Lung microvascular endothelial cell (primary cell): ENCODE results near the gene CREG1. TPM values are rescaled to one million over a fixed set of nuclear protein-coding genes. Genes with fewer than 3 reads are reported as not detected.
"Not testable (repeated sequence)": the region's sequence is repeated elsewhere in the genome, so short reads cannot be mapped to it uniquely, and the experiment has no call there.

Source experiments
- DNase-seq, 2 donors: peaks; one replicate each; pipeline versions ENCODE4 v3.0.0 to v3.0.0-alpha.2; 2010; ENCODE audit warnings: low read depth in 2 of 2
- total RNA-seq: library from RNA; depleted of rRNA; stranded (reverse); fragments of >200 nt; gene quantifications from 2 replicates; pipeline ENCODE4 v1.2.1, GENCODE V29; 2014

The CREG1 gene
- 28.8 and 76.8 TPM in 2 replicates for total RNA-seq

DNA sequence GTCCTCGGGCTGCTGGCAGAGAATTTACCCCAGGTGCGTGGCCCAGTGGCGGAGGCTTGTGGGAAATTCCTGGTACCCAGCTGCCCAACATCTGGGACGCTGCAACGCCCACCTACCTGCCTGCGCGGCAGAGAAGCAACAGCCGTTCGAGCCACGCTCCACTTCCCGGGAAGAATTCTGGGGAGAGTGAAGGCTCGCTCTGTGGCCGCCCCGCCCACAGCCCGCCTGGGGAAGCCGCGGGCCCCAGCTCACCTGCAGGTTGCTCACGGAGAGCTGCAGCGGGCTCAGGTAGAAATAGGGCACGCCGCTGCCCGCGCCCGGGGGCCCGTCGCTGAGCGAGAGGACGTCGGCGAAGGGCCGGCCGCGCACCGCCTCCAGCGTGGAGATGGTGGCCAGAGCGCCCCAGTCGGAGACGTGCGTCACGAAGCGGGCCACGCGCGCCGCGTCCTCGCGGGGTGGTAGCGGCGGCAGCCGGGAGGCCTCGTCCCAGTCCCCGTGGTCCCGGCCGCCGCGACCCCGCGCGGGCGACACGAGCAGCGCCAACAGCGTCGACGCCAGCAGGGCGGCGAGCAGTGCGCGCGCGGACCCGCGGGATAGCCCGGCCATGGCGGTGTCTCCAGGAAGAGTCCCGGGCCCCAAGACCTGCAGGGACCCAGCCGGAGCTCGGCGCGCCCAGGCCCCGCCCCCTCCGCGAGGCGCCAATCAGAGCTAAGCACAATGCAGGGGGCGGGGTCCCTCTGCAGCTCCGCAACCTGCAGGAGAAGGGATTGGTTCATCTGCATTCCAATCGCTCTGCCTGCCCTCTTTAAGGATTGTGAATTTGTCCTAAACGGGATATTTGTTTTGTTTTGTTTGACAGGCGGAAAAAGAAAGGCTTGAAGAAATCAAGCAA lies at the start of gene CREG1:
TSS of gene CREG1 (minus strand) at position 627 of the 892 bp plus-strand sequence.
- DNase-seq = peak; percentile 88 to 91

DNA sequence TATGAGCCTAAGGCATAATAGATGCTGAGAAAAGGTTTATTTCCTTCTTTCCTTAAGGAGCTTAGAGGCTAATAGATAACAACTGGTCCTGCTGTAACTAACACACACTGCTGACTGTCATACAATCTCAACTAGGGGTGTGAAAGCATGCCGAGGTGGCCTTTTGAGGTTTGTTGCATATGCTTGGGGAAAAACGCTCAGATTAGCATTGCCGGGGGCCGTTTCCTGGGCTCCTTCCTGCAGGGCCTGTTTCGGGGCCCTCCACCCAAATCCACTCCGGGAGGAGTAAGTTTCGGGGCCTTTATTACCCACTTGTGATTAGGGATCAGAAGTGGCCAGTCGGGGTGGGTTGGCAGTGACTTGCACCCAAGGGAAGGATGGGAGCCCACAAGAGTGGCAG lies 49.3 kb upstream of the CREG1 start:
- DNase-seq = no peak

DNA sequence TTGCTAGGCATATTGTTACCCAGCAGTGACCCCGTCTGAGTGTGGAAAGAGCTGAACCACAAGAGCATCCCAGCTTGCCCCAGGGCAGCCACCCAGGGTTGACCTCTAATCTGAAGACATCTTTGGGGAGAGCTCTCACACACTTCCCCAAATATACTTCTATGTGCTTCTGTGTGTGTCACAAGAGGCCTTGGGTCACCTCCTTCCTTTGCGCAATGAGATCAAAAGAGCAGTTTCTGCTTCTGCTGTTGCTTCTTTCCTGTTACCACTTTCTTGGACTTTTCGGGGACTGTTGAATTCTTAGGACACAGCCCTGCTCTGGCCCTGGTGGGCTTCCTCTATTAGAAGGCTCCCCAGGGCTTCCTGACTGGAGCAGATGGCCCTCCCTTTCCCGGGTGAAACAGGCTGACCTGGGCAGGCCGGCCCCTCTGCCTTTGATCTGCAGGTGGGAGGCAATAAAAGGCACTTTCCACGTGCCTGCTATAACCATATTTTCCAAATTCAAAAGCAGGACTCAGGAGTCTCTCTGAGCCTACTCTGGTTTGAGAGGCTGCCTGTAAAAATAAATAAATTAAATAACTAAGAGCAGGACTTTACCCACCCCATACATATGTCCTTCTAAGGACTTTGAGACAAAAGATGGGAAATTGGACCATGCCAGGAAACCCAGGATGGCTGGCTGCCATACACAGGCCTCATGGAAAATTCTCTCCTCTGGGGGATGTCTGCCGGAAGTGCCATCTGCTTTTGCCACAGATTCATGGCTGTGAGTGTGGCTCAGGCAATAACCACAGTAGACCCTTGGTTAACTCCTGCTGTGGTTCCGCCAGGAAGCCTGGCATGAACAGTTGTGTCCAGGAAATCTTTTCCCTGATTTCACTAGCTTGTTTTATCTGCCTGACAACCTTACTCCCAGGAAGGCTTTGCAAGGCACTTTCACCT lies 48.2 kb upstream of the CREG1 start:
- DNase-seq = peak; percentile 33 to 90

DNA sequence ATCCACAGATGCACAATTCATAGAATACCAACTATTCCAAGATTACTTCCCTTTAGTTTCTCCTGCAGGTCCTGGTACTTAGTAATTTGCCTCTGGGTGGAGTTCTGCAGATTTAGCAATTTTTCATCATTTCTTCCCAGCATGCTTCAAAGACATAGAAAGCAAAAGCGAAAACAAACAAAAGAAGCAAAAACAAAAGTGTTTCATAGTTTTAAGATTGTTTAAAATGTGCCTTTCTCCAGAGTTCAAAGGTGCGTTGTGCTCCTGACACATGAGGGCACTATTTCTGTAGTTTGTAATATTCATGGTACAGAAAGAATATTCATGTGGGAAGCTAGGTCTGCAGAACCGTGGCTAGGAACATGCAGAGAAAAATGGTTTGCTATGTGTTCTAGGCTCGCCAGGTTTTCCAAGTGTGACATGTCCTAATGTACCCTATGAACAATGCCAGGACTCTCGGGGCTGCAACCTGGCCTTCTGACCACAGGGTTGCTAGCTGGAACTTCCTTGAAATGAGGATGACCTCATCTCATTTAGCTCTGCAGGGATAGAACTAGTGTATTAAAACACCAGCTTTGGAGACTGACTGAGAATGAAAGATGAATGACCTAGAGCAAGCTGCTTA lies 46.5 kb upstream of the CREG1 start:
- DNase-seq = peak; percentile 73 to 90

DNA sequence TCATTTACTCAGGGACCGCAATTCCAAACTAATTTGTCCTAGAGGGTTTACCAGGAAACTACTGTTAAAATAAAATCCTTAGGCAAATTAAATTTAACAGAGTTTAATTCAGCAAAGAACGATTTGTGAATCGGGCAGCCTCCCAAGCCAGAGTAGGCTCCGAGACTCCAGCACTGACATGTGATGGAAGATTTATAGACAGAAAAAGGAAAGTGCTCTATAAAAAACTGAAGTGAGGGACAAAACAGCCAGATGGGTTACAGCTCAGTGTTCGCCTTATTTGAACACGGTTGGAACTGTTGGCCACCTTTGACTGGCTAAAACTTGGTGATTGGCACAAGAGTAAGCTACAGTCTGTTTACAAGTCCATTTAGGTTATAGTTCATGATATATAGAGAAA lies 41.3 kb upstream of the CREG1 start:
- no peak for DNase-seq

DNA sequence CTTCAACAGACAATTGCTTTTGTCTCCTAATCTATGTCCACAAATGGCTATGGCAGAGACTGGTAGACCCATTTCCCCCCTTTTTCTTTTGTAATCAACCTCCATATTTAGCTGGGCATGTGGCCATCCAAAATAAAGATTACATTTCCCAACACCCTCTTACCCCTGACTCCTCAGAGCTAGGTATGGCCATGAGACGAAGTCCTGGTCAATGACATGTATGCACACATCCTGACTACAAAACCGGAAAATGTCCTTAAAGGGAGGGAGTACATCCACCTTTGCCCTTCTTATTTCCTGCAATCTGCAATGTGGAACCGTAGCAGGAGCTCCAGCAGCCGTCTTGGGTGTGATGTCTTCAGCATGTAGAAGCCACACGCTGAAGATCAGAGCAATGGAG lies 40.3 kb upstream of the CREG1 start:
- DNase-seq = no peak

DNA sequence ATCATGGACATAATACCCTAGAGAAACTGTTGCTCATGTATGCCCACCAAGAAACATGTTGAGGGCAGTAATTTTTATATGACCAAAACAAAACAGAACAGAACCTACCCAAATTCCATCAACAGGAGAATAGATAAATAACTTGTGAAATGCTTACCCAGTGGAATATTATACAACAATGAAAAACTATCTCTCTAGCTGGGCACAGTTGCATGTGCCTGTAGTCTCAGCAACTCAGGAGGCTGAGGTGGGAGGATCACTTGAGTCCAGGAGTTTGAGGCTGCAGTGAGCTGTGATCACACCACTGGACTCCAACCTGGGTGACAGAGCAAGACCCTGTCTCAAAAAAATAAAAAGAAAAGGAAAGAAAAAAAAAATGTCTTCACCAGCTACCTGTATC lies 38.9 kb upstream of the CREG1 start:
- no peak for DNase-seq

DNA sequence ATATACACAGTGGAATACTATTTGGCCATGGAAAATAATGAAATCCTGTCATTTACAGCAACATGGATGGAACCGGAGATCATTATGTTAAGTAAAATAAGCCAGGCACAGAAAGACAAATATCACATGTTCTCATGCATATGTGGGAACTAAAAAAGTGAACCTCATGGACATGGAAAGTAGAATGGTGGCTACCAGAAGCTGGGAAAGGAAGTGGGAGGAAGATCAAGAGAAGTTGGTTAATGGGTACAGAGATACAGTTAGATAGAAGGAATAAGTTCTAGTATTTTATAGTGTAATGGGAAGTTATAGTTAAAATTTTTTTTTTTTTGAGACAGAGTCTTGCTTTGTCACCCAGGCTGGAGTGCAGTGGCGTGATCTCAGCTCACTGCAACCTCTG lies 34.8 kb upstream of the CREG1 start:
- DNase-seq = no peak

DNA sequence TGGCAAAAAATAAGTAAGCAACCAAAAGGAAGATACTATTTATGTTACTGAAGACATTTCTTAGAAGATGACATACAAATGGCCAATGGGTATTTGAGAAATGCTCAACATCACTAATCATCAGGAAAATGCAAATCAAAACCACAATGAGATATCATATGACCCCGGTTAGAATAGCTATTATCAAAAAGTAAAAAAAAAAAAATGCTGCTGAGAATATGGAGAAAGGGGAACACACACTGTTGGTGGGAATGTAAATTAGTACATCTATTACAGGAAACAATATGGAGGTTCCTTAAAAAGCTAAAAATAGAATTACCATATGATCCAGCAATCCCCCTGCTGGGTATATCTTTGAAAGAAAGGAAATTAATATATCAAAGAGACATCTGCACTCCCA lies 34.3 kb upstream of the CREG1 start:
- no peak for DNase-seq

DNA sequence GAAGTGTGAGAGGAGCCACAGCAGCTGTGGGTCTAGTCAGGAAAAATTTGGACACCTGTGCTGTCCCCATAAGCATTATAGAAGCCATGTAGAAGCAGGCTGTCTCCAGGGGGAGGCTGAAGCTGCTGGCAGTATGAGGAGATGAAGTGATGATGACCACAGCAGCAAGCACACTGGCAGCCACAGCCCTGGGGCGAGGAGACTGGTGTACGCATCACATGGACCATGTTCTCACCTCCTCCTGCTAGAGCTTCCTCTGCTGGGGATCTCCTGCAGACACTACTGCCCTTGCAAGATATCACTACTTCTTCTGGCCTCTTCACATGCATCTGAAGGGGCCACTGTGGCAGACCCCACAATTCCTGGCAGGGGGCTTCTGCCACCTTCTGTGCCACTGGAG lies 33.8 kb upstream of the CREG1 start:
- DNase-seq = no peak

DNA sequence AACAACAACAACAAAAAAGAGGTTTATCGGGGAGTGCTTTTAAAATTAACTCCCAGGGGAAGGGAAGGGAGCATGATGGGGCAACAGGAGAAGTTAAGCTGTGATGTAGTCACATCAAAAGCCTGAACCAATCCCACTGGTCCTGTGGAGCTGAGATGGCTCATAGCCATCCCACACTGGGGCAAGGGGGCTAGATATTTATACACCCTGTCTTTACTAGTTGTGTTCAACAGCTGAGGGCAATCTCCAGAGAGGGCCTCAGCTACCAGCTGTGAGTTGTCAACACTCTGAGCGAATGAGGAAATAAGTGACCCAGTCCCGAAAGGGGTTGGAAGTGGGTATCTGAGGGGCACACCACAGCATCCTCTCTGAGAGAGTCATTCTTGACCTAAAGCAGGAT lies 31.0 kb upstream of the CREG1 start:
- no peak for DNase-seq

DNA sequence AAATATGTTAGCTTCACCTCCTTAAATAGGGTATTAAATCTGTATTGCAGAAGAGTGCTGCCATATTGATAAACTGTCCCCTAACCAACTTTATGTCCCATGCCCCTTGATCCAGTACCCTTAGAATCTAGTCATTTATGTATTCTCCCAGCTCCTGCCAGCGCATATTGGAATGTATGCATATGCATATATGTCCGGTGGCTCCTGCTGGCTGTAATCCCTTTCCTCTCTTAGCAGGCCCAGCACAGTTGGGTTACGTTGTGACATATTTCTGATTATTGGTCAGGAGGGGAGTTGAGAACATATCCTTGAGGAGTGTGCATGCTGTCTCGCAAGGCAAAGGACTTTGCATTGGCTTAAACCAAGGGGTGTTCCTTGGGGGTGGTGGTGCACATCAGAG lies 29.2 kb upstream of the CREG1 start:
- no peak for DNase-seq

DNA sequence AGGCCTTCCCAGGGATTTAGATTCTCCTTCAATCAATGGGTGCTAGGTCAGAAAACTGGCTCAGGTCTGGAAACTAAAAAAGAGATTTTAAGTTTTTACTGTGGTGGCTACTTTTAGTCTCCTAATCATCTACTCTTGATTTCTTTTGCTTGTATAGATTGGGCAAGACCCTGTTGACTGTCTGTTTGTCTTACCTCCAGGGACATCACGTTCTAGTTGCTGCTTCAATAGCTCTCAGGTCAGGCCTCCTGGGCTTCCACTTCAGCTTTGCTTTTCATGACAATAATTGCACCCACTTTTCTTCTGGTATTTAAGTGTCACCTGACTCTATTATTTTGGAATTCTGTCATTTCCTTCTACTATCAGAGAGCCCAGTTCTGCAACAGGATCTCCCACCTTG lies 28.5 kb upstream of the CREG1 start:
- no peak for DNase-seq

DNA sequence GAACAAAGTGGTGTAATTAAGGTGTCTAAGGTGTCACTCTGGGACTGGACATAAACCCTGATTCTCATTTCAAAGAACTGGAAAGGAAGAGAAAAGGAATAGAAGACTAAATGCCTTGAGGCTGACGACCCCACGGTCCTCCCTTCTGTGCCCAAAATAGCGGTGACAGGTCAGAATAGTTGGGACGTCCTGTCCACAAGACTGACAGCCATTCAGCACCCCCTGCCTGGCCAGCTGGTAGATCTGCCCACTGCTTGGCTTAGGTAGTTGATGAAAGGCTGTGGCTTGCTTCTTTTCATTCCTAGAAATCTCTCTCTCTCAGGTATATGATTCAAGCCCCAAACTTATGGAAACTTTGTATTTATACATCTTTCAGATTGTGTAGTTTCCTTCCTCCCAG lies 26.4 kb upstream of the CREG1 start:
- no peak for DNase-seq

DNA sequence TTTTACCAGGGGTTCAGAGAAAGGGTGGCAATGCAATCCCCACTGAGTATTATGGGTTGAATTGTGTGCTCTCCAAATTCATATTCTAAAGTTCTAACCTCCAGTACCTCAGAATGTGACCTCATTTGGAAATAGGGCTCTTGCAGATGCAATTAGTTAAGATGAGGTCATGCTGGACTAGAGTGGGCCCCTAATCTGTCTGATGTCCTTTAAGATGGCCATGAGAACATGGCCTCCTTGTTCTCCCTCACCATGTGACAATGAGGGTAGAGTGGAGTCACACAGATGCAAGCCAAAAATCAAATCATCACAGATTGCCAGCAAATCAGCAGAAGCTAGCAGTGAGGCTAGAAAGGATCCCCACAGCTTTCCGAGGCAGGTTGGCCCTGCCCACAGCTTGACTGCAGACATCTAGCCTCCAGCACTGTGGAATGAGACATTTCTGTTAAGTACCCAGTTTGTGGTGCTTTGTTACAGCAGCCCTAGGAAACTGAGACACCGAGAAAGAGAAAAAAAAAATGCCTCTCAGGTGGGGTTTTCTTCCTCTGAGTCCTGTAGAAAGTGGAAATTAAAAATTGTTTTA lies 25.5 kb upstream of the CREG1 start:
- DNase-seq = no peak

DNA sequence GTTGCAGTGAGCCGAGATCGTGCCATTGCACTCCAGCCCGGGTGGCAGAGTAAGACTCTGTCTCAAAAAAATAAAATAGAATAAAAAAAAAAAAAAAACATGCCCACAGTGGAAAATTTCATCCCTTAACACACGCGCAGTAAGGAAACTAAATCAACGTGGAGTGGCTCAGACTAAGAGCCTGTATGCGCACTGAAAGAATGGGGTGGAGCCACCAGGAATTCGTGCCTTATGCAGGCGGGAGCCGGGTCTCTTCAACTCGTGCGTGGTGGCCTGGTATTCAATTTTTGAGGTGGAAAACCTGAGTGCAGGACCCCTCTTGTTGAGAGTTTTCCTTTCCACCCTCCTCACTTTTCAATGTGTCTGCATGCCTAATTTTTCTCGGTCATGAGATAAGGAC lies 22.1 kb upstream of the CREG1 start:
- no peak for DNase-seq

DNA sequence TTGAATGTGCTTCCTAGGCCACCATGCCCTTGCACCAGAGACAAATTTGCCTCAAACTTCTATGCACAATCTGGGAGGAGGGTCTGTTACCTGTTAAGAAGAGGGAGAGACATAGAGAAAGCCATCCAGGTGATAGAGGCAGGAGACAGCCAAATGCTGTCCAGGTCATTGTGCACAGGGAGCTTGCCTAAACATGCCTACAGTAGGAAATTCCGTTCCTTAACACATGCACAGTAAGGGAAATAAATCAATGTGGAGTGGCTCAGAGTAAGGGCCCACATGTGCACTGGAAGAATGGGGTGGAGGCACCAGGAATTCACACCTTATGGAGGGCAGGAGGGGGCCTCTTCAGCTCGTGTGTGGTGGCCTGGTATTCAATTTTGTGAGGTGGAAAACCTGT lies 19.5 kb upstream of the CREG1 start:
- no peak for DNase-seq

DNA sequence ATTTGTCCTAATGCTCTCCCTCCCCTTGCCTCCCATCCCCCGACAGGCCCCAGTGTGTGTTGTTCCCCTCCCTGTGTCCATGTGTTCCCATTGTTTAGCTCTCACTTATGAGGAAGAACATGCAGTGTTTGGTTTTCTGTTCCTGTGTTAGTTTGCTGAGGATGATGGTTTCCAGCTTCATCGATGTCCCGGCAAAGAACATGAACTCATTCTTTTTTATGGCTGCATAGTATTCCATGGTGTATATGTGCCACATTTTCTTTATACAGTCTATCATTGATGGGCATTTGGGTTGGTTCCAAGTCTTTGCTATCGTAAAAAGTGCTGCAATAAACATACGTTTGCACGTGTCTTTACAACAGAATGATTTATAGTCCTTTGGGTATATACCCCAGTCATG lies 17.1 kb upstream of the CREG1 start:
- not testable (repeated sequence) for DNase-seq

DNA sequence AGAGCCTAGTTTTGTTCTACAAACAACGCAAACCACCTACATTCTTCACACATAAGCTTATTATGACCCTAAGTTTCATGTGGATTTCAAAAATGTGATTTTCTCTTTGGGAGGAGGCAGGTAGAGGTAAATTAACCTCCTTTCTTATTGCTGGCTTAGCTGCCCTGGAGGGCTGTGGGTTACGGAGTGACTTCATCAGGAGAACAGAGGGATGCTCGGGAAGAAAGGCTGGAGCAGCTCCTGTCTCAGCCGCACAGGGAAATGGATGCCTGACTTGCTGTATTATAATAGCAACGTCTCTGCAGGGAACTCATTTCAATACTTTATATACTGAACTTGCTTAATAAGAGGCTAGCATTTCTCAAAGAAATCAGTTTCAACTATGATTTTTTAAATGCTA lies 14.1 kb upstream of the CREG1 start:
- no peak for DNase-seq

DNA sequence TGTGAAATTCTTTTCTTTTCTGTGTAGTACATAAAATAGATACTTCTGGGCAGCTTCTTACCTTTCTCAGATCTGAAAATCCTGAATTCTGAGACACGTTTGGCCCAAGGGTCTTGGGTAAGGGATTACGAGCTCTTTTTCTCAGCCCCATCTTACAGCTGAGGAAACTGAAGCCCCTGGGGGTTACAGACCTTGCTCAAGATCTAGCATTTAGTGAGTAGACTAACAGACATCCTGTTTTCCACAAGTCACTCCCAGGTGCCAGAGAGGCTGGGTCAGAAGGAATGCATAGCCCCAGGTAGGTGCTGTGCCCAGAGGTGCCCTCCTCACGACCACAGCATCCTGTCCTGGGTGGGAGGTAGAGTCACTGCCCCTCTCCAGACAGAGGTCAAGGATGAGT lies 13.2 kb upstream of the CREG1 start:
- no peak for DNase-seq

DNA sequence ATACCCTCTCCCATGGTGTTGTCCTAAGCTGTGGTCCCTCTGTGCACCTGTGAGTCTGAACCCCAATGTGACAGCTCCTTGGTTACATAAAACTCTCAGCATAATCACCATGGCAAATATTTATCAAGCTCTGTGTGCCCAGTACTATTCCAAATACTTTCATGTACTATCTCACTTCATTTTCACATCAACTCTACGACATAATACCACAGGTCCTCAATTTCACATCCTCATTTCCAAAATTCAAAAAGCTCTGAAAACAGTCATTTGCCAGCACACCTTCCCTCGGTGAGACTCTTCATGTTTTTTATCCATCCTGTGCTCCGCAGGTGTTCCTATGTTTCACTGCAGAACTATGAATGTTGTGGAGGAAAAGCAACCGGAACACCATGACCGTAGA lies 12.4 kb upstream of the CREG1 start:
- no peak for DNase-seq
